ENCODE results near the gene STUB1.
A peak's percentile ranks its signal among the peaks of the same experiment; 100 is the strongest.

The STUB1 gene

DNA sequence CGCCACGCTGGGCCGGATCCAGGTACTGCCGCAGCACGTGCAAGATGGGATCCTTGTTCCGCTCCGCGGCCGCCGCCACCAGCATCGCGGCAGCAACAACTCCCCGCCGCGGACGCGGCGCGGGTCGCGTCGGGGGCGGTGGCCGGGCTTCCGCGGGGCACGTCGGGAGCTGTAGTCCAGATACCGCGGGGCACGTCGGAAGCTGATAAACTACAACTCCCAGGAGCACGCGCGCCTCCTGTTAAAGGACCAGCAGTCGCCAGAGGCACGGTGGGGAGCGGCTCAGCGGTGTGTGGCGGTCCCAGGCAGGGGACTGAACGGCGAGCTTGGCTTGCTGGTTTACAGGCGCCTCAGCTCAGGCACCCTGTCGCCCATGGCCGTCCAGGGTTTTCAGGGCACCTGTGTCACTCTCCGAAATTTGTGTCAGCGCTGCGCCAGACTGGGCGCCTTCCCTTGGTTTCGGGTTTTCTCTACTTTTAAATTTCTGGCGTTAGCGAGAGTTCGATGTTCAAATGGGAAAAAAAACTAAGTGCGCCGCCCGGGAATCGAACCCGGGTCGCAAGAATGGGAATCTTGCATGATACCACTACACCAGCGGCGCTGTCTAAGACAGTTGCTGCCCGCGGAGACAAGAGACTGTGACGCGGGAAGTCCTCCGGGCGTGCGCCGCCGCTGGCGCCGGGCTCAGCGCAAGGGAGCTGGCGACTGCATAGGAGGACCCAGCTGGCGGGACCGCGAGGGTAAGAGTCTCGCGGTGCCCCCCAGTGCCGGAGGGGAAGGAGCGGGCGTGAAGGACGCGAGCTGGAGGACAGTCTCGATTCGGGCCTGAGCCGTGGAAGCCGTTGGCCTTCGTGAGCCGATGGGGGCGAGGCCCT is 43.8 kb upstream of the STUB1 start, which contains the start of gene METTL26:
METTL26 (minus strand) TSS at position 100 of the 875 bp plus-strand sequence; CDS start at position 85, 15 bp downstream.
- H3K36me3 ChIP-seq (ENCODE audit: control insufficient read depth in 2 of 2, insufficient read depth in 2 of 2, low read length in 2 of 2): no peaks in the 10 kb centered on the region

DNA sequence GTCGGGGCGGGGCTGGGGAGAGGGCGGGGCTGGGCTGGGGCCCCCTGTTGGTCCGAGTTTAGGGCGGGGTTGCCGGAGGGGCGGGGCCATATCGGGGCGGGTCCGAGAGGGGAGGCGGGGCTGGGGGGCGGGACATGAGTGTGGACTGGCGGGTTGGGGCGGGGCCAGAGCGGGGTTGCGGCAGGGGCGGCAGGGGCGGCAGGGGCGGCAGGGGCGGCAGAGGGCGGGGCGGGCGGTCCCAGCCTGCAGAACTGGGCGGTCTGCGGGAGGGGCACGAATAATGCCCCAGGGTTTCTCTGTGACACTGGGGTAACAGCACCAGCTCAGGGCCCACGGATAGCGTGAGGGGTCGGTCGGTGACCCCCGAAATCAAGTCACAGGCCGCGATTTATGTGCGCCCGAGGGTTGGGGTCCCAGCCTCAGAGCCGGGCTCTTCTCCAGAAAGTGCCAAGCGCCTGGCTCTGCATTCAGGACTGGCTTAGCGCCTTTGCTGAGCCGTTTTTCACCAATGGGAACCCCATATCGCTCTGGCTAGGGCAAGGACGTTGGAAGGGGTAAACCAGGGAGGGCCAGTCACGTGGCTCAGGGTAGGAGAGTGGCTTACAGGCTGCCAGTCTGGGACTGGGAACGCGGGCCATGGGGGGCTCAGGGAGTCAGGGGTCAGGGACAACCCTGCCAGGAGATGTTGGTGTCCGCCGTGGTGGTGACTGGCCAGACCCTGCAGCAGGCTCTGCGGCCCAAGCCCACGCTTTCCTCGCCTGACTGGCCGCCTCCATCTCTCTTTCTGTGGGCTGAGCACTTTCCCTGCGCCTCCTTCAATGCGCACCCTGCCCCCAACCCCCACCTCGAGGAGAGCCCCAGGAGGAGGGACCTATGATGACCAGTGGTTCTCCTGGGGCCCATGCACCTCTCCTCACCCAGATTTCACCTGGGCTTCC is 42.9 kb upstream of the STUB1 start:
- Histone ChIP-seq H3K36me3 (ENCODE audit: control insufficient read depth in 2 of 2, insufficient read depth in 2 of 2, low read length in 2 of 2) (no peaks in the 10 kb centered on the region), H3K4me3 (ENCODE audit: low read length in 2 of 2) (peak overlapping the region; percentile 94 to 97), H3K27ac (ENCODE audit: low read length) (peak overlapping the region; percentile 95), H3K9me3 (ENCODE audit: control insufficient read depth in 2 of 2, low read length in 2 of 2) (no peaks in the 10 kb centered on the region), H3K9ac (ENCODE audit: low read length in 2 of 2) (peak overlapping the region in 1 of 2 donors; percentile 93), H3K4me1 (ENCODE audit: control insufficient read depth, insufficient read depth, low read length) (peaks cover 33% of the 10 kb centered on the region), H3K27me3 (ENCODE audit: control insufficient read depth in 1 of 2, insufficient read depth in 2 of 2, low read length in 2 of 2) (peaks cover 0 to 1% of the 10 kb centered on the region in 2 donors)

More for the DNA sequence above, 43.8 kb upstream of the STUB1 start, which contains the start of gene METTL26:
- Histone ChIP-seq H3K4me1 (ENCODE audit: control insufficient read depth, insufficient read depth, low read length) (peaks cover 30% of the 10 kb centered on the region), H3K9me3 (ENCODE audit: control insufficient read depth in 2 of 2, low read length in 2 of 2) (no peaks in the 10 kb centered on the region), H3K4me3 (ENCODE audit: low read length in 2 of 2) (peak within 1 kb of the TSS; percentile 94 to 97), H3K27me3 (ENCODE audit: control insufficient read depth in 1 of 2, insufficient read depth in 2 of 2, low read length in 2 of 2) (peaks cover 0 to 4% of the 10 kb centered on the region in 2 donors), H3K27ac (ENCODE audit: low read length) (peak within 1 kb of the TSS; percentile 95), H3K9ac (ENCODE audit: low read length in 2 of 2) (peak within 1 kb of the TSS; percentile 93 to 97)

DNA sequence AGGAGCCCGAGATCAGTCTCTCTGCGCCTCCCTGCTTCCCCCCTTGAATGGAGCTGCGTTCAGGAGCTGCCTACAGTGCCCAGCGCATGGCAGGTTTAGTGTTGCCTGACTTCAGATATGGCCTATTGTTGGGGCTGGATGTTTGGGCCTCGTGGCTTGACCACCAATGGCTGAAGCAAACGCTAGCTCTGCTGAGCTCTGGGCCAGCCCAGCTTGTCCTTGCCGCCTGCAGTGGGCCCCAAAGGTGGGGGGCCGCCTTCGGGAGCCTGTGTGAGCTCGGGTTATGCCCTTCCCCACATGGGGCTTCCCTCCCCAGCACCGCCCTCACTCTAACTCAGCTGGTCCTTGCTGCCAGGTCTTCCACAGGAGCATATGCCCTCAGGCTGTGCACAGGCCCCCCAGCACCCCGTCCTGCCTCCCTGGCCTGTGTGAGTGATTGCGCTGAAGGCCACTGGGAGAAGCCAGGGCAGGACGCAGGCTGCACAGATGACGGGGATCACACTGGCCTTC is 42.1 kb upstream of the STUB1 start:
- H3K27me3 ChIP-seq (ENCODE audit: control insufficient read depth in 1 of 2, insufficient read depth in 2 of 2, low read length in 2 of 2): no peaks in the 10 kb centered on the region
- no peak overlapping the region for H3K27ac ChIP-seq (ENCODE audit: low read length)
- peaks cover 41% of the 10 kb centered on the region for H3K4me1 ChIP-seq (ENCODE audit: control insufficient read depth, insufficient read depth, low read length)
- H3K9me3 ChIP-seq (ENCODE audit: control insufficient read depth in 2 of 2, low read length in 2 of 2): no peaks in the 10 kb centered on the region
- no peaks in the 10 kb centered on the region for H3K36me3 ChIP-seq (ENCODE audit: control insufficient read depth in 2 of 2, insufficient read depth in 2 of 2, low read length in 2 of 2)
- H3K4me3 ChIP-seq (ENCODE audit: low read length in 2 of 2): peak overlapping the region in 1 of 2 donors; percentile 22
- no peak overlapping the region for H3K9ac ChIP-seq (ENCODE audit: low read length in 2 of 2)

DNA sequence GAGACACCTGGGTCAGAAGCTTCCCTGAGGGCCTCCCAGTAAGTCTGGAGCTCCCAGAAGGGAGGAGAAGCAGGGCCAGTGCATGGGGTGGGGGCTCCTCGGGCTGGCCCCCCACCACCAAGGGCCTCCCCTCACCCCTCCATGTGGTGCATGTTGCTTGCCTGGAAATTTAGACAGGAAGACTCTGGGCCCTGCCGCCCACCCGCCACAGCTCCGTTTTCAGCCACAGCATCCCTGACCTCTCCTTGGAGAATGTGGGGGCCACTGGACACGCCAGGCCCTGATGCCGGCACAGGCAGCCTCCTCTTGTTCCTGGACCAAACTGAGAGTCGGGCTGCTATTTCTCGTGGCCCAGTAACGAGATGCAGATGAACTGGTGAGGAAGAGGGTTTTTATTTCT is 41.4 kb upstream of the STUB1 start:
- no peak overlapping the region for H3K9ac ChIP-seq (ENCODE audit: low read length in 2 of 2)
- no peak overlapping the region for H3K27ac ChIP-seq (ENCODE audit: low read length)
- no peaks in the 10 kb centered on the region for H3K36me3 ChIP-seq (ENCODE audit: control insufficient read depth in 2 of 2, insufficient read depth in 2 of 2, low read length in 2 of 2)
- no peaks in the 10 kb centered on the region for H3K9me3 ChIP-seq (ENCODE audit: control insufficient read depth in 2 of 2, low read length in 2 of 2)
- H3K27me3 ChIP-seq (ENCODE audit: control insufficient read depth in 1 of 2, insufficient read depth in 2 of 2, low read length in 2 of 2): no peaks in the 10 kb centered on the region
- no peak overlapping the region for H3K4me3 ChIP-seq (ENCODE audit: low read length in 2 of 2)
- H3K4me1 ChIP-seq (ENCODE audit: control insufficient read depth, insufficient read depth, low read length): peaks cover 43% of the 10 kb centered on the region

DNA sequence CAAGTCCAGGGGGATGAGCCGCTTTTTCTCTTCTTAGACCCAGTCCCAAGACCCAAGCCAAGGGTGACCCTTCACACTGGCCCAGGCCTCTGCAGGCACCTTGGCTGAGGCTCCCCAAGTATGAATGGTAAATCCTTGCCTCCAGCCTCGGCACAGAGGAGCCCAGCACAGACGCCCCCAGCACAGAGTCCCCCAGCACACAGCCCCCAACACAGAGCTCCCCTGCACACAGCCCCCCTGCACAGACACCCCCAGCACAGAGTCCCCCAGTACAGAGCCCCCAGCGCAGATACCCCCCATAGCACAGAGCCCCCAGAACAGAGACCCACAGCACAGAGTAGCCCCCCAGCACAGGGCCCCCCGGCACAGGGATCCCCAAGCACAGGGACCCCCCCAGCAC is 39.6 kb upstream of the STUB1 start:
- Histone ChIP-seq H3K36me3 (ENCODE audit: control insufficient read depth in 2 of 2, insufficient read depth in 2 of 2, low read length in 2 of 2) (no peaks in the 10 kb centered on the region), H3K4me1 (ENCODE audit: control insufficient read depth, insufficient read depth, low read length) (peaks cover 32% of the 10 kb centered on the region), H3K9ac (ENCODE audit: low read length in 2 of 2) (no peak overlapping the region), H3K9me3 (ENCODE audit: control insufficient read depth in 2 of 2, low read length in 2 of 2) (no peaks in the 10 kb centered on the region), H3K4me3 (ENCODE audit: low read length in 2 of 2) (no peak overlapping the region), H3K27ac (ENCODE audit: low read length) (peak overlapping the region; percentile 83), H3K27me3 (ENCODE audit: control insufficient read depth in 1 of 2, insufficient read depth in 2 of 2, low read length in 2 of 2) (no peaks in the 10 kb centered on the region)

DNA sequence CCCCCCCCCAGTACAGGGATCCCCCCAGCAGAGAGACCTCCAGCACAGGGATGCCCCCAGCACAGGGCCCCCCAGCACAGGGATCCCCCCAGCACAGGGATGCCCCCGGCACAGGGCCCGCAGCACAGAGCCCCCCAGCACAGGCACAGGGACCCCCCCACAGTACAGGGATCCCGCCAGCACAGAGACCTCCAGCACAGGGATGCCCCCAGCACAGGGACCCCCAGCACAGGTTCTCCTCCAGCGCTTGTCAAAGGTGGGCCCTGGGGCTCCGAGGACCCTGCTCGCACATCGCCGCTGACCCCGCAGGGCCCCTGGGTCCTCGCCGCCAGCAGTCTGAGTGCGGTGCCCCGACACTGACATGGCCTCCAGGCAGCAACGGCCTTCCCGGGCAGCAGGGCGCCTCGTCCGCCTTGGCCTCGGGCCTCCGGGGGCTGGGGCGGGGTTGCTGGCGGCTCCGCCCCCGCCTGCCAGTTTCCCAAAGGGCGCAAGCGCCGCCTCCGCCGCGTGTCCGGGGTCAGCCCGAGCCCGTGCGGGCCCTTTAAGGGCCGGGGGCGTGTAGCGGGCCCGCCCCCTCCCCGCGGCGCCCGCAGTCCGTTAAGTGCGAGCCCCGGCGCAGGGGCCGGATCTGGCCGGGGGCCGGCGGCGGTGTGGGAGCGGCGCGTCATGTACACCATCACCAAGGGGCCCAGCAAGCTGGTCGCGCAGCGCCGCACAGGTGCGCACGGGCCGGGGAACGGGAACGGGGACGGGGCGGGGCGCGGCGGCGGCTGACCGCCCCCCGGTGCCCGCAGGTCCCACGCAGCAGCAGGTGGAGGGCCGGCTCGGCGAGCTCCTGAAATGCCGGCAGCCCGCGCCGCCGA is 38.7 kb upstream of the STUB1 start, which contains the start of gene MCRIP2:
MCRIP2 (plus strand) TSS at position 503 of the 863 bp plus-strand sequence; CDS start at position 667, 164 bp downstream.
- Histone ChIP-seq H3K4me1 (ENCODE audit: control insufficient read depth, insufficient read depth, low read length) (peaks cover 38% of the 10 kb centered on the region), H3K27me3 (ENCODE audit: control insufficient read depth in 1 of 2, insufficient read depth in 2 of 2, low read length in 2 of 2) (no peaks in the 10 kb centered on the region), H3K9ac (ENCODE audit: low read length in 2 of 2) (peak within 1 kb of the TSS; percentile 76 to 83), H3K36me3 (ENCODE audit: control insufficient read depth in 2 of 2, insufficient read depth in 2 of 2, low read length in 2 of 2) (no peaks in the 10 kb centered on the region), H3K9me3 (ENCODE audit: control insufficient read depth in 2 of 2, low read length in 2 of 2) (no peaks in the 10 kb centered on the region), H3K4me3 (ENCODE audit: low read length in 2 of 2) (peak within 1 kb of the TSS; percentile 69 to 80), H3K27ac (ENCODE audit: low read length) (peak within 1 kb of the TSS; percentile 83)

DNA sequence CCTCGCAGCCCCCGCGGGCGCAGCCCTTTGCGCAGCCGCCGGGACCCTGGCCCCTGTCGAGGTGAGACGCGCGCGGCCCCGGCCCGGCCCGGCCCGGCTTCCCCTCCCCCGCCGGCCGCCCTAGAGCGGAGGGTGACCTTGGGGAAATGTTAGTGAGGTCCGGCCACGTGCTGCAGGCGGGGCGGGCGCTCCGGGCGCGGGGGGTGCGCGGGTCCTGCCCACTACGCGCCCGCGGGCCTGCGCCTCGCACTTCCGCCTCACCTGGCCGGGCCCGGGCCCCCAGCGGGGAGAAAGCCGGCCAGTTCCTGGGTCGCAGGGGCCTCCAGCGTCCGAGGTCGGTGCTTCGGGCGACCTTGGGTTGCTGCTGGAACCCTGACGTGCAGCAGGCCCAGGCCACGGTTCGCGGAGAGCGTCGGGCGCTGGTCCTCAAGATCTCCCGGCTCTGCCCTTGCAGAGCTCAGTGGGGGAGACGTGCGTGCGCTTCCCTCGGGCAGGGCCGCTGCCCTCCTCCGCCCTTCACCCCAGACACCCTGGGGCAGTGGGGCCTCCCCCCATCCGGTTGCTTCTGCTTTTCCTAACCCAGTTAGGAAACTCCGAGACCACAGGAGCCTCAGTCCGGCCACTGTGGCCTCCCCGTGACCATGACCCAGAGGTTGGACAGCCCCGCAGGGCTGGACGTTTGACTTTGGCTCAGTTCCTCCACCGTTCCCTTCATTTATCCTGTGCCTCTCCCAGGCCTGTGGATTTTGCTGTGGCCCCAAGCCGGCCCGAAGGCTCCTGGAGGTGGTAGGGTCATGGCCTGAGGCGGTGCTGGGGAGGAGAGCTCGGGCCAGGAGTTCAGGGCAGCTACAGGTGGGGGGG is 37.8 kb upstream of the STUB1 start:
- Histone ChIP-seq H3K4me3 (ENCODE audit: low read length in 2 of 2) (peak overlapping the region; percentile 69 to 80), H3K9me3 (ENCODE audit: control insufficient read depth in 2 of 2, low read length in 2 of 2) (no peaks in the 10 kb centered on the region), H3K27me3 (ENCODE audit: control insufficient read depth in 1 of 2, insufficient read depth in 2 of 2, low read length in 2 of 2) (no peaks in the 10 kb centered on the region), H3K9ac (ENCODE audit: low read length in 2 of 2) (peak overlapping the region; percentile 58 to 83), H3K4me1 (ENCODE audit: control insufficient read depth, insufficient read depth, low read length) (peaks cover 38% of the 10 kb centered on the region), H3K36me3 (ENCODE audit: control insufficient read depth in 2 of 2, insufficient read depth in 2 of 2, low read length in 2 of 2) (no peaks in the 10 kb centered on the region), H3K27ac (ENCODE audit: low read length) (peak overlapping the region; percentile 83)

DNA sequence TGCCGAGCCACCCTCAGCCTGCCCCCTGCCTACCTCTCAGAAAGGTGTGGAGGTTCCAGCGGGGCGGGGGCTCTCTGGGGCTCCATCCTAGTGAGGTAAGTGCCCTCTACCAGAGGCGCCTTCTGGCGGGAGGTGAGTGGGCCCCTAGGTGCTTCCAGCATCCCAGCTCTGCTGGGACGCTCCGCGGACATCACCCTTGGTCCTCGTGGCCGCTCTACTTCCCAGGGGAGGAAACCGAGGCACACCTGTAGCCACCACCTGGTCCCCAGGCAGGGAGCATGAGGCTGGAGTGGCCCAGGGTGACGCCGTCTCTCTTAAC is 37.2 kb upstream of the STUB1 start:
- H3K9ac ChIP-seq (ENCODE audit: low read length in 2 of 2): peak overlapping the region; percentile 58 to 83
- H3K36me3 ChIP-seq (ENCODE audit: control insufficient read depth in 2 of 2, insufficient read depth in 2 of 2, low read length in 2 of 2): no peaks in the 10 kb centered on the region
- no peaks in the 10 kb centered on the region for H3K9me3 ChIP-seq (ENCODE audit: control insufficient read depth in 2 of 2, low read length in 2 of 2)
- no peaks in the 10 kb centered on the region for H3K27me3 ChIP-seq (ENCODE audit: control insufficient read depth in 1 of 2, insufficient read depth in 2 of 2, low read length in 2 of 2)
- H3K4me1 ChIP-seq (ENCODE audit: control insufficient read depth, insufficient read depth, low read length): peaks cover 38% of the 10 kb centered on the region
- H3K27ac ChIP-seq (ENCODE audit: low read length): peak overlapping the region; percentile 55
- peak overlapping the region; percentile 69 to 80 for H3K4me3 ChIP-seq (ENCODE audit: low read length in 2 of 2)

DNA sequence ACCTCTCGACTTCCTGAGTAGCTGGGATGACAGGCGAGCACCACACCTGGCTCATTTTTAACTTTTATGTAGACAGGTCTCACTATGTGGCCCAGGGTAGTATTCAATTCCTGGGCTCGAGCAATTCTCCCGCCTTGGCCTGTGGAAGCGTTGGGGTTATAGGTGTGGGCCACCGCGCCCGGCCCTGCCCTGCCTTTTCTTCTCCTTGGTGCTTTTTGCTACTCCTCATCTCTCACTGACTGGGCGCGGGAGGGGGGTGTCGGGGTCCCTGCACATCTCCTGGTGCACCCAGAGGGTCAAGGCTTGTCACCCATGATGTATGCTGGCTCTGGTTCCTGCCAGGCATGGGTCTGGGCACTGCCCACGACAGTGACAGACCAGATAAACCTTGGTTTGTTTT is 35.7 kb upstream of the STUB1 start:
- H3K27ac ChIP-seq (ENCODE audit: low read length): no peak overlapping the region
- peaks cover 49% of the 10 kb centered on the region for H3K4me1 ChIP-seq (ENCODE audit: control insufficient read depth, insufficient read depth, low read length)
- H3K36me3 ChIP-seq (ENCODE audit: control insufficient read depth in 2 of 2, insufficient read depth in 2 of 2, low read length in 2 of 2): no peaks in the 10 kb centered on the region
- no peaks in the 10 kb centered on the region for H3K9me3 ChIP-seq (ENCODE audit: control insufficient read depth in 2 of 2, low read length in 2 of 2)
- H3K27me3 ChIP-seq (ENCODE audit: control insufficient read depth in 1 of 2, insufficient read depth in 2 of 2, low read length in 2 of 2): no peaks in the 10 kb centered on the region
- no peak overlapping the region for H3K4me3 ChIP-seq (ENCODE audit: low read length in 2 of 2)
- H3K9ac ChIP-seq (ENCODE audit: low read length in 2 of 2): no peak overlapping the region
